Measurements from ENCODE around the gene MCCD1.
"Not testable (repeated sequence)": the region's sequence is repeated elsewhere in the genome, so short reads cannot be mapped to it uniquely, and the experiment has no call there.

MCCD1 gene

GRCh38 chr6:31528821-31529328 is at the start of gene MCCD1:
MCCD1 (plus strand) TSS chr6:31528962; CDS start chr6:31529015, 53 bp downstream.
- no peak for DNase-seq (ENCODE audit: low spot score)

DNA sequence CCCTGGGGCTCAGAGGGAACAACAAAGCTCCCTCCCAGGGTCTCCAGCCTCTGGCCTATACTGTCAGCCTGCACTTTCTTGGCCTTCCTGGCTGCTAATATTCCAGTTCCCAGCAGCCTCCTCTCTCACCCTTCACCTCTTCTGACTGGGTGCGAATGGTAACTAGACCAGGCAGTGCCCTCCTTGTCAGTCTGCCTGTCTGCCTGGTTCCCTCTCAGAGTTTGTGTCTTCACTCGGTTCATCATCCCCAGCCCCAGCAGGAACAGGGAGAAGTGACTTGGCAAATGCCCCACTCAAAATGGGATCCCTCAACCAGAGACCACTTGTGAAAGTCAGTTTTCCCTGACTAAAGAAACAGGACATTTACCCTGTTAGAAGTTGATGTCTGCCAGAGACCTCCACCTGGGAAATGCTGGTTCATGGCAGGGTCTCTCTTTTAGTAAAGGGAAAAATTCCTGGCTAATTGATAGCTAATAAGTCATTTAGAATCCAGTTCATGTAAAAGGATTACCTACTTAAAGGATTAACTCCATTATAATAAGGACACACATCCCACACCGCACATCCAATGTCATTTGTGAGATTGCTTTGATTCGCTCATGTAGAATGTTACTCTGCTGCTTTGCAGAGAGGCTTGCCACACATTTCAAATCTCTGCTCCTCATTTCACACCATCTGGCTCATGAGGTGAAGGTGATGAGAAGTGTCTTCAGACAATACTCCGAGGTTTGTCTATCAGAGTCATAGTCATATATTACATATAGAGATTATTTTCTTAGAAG is 49.4 kb upstream of the MCCD1 start:
- no peak for DNase-seq (ENCODE audit: low spot score)

- no peak for DNase-seq (ENCODE audit: low spot score)
Measured at GRCh38 chr6:31479933-31480535, 48.7 kb upstream of the MCCD1 start.

- no peak for DNase-seq (ENCODE audit: low spot score)
Measured at GRCh38 chr6:31480574-31480973, 48.2 kb upstream of the MCCD1 start.

GRCh38 chr6:31483392-31483791 is 45.4 kb upstream of the MCCD1 start:
- DNase-seq (ENCODE audit: low spot score) = no peak

DNA sequence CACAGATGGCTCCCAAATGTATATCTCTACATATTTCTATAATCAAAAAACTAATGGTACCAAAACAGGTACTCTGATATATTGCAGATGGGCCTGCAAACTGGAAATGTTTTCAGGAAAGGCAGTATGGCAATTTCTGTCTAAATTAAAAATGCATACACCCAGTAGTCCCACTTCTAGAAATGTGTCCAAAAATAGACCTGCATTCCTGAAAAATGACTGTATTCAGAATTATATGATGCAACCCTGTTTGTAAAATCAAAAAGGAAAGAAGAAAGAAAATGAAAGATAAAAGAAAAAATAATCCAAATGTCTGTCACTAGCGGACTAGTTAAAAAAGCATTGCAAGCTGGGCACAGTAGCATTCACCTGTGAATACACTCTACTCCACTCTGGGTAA is 43.7 kb upstream of the MCCD1 start:
- DNase-seq (ENCODE audit: low spot score) = no peak

GRCh38 chr6:31486065-31486837 is 42.5 kb upstream of the MCCD1 start:
- DNase-seq (ENCODE audit: low spot score) = not testable (repeated sequence)

- not testable (repeated sequence) for DNase-seq (ENCODE audit: low spot score)
Measured at GRCh38 chr6:31487674-31488073, 41.1 kb upstream of the MCCD1 start.

DNA sequence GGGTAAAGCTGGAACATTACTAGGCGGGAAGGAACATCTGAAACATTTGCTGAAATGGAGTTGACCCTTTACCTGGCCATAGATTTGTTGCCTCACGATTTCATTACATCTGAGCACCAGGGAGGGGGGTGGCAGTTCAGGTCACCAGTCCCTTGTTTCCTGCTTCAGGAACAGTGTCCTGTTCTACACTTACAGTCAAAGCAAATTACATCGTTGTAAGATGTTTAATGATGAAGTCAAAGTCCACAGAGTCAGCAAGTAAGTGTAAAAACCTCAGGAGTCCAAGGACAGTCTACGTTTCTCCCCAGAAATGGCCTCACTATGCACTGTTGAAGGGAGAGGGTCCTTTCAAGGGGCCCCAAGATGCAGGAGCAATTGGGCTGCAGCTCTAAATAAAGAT is 39.7 kb upstream of the MCCD1 start:
- DNase-seq (ENCODE audit: low spot score) = no peak

DNA sequence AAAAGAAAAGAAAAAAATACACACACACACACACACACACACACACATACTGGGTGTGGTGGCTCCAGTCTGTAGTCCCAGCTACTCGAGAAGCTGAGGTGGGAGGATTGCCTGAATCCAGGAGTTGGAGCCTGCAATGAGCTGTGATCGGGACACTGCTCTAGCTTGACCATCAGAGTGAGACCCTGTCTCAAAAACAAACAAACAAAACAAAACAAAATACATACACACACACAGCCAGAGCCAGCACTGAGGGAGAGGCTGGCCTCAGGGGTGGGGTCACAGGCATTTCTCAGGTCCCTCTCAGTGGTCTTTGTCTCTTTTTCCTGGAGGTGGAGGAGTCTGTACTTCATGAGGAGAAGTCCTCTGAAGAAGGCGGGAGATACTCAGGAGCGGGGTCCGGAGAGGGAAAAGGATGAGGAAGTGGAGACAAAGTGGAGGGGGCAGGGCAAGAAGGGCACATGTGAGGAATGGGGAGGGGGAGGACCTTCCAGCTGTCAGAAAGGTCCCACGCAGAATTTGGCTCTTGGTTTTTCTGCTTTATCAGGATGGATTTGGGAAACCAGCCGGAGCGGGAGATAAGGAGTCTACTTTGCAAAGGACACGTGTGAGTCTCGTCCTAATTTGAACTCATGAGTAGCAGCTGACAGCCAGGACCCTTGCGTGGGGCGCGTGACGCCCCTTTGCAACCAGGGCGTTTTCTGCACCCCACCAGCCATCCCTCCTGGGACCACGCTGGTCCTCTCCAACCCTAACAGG is 38.5 kb upstream of the MCCD1 start:
- DNase-seq (ENCODE audit: low spot score) = no peak

GRCh38 chr6:31493550-31493874 is 35.2 kb upstream of the MCCD1 start:
- DNase-seq (ENCODE audit: low spot score) = not testable (repeated sequence)

GRCh38 chr6:31493875-31494694 is 34.7 kb upstream of the MCCD1 start:
- peak; percentile 69 for DNase-seq (ENCODE audit: low spot score)

DNA sequence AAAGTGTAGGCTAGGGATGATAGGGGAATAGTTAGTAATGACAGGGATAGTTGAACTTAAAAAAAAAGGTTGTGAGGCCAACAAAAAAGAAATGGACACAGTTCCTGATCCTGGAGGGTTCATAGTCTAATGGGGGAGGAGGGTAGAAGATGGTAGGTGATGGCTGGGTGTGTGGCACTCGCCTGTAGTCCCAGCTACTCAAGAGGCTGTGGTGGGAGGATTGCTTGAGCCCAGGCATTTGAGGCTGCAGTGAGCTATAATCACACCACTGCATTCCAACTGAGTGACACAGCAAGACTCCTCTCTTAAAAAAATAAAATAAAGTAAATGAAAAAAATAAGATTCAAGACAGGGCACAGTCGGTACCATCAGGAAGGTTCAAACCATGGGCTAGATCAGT is 33.2 kb upstream of the MCCD1 start:
- no peak for DNase-seq (ENCODE audit: low spot score)

DNA sequence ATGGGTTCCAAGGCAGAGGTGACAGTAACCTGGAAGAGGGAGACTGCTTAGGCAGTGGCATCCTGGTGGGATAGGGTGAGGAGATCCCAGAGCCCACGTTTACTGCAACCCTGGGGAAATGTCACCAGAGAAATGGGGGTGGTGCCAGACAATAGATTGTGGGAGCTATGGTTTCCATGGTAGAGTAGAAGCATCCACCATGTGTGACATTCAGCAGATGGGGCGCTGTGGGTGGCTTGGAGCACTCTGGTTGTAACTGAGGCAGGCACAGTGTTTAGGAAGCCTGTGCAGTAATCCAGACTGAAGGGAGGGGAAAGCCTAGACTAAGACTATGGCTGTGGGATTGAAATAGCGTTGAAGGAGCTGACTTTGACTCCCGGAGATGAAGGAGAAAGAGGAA is 31.9 kb upstream of the MCCD1 start:
- DNase-seq (ENCODE audit: low spot score) = not testable (repeated sequence)

GRCh38 chr6:31497531-31498476 is 31.0 kb upstream of the MCCD1 start, which contains the start of gene MICB:
MICB (plus strand) TSS chr6:31498145; CDS start chr6:31498194, 49 bp downstream.
- peak; percentile 82 for DNase-seq (ENCODE audit: low spot score)

DNA sequence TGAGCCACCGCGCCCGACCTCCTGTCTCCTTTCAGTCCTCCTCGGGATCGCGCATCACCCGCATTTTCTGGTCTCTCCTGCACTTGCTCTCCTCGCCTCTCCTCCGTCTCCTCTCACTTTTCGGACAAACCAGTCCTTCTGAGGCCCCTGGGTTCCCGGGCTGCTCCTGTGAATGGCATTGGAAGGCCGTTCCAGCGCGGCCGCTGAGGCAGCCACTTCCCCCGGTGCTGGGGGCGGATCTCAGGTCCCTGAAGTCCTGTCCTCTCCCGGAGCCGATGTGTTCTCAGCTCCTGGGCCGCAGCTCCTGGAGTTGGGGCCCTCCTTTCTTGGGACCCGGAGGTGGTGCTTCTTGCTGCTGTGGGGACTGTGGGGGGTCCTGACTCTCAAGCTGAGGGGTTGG is 30.0 kb upstream of the MCCD1 start:
- peak; percentile 30 for DNase-seq (ENCODE audit: low spot score)

- not testable (repeated sequence) for DNase-seq (ENCODE audit: low spot score)
Measured at GRCh38 chr6:31499648-31500047, 29.1 kb upstream of the MCCD1 start.

- no peak for DNase-seq (ENCODE audit: low spot score)
Measured at GRCh38 chr6:31502586-31502985, 26.2 kb upstream of the MCCD1 start.

- DNase-seq (ENCODE audit: low spot score) = not testable (repeated sequence)
Measured at GRCh38 chr6:31509036-31509435, 19.7 kb upstream of the MCCD1 start.

- DNase-seq (ENCODE audit: low spot score) = no peak
Measured at GRCh38 chr6:31510007-31510406, 18.8 kb upstream of the MCCD1 start.

Data from iPS-NIHi11 (cell line).